Glutamatergic neuron (in vitro differentiated cells): ENCODE results near the gene PEX10. TPM values are rescaled to one million over a fixed set of nuclear protein-coding genes. Genes with fewer than 3 reads are reported as not detected.

ENCODE experiments used
- DNase-seq: peaks from one replicate; pipeline ENCODE4 v3.0.0; 2022
- H3K27ac Mint-ChIP-seq: one replicate; pipeline ENCODE4 v1.8.0; 2020; ENCODE audit warnings: mild to moderate bottlenecking, mixed read lengths, inconsistent platforms; ENCODE audit not compliant: unreplicated experiment
- H3K27me3 Mint-ChIP-seq: one replicate; pipeline ENCODE4 v1.8.0; 2020; ENCODE audit warnings: mild to moderate bottlenecking, moderate library complexity, mixed read lengths, inconsistent platforms; ENCODE audit not compliant: unreplicated experiment
- H3K36me3 Mint-ChIP-seq: one replicate; pipeline ENCODE4 v1.8.0; 2020; ENCODE audit warnings: mild to moderate bottlenecking, mixed read lengths, inconsistent platforms; ENCODE audit not compliant: unreplicated experiment
- H3K4me1 Mint-ChIP-seq: one replicate; pipeline ENCODE4 v1.8.0; 2020; ENCODE audit warnings: mild to moderate bottlenecking, low read depth, mixed read lengths, inconsistent platforms; ENCODE audit not compliant: unreplicated experiment
- H3K4me3 Mint-ChIP-seq: one replicate; pipeline ENCODE4 v1.8.0; 2020; ENCODE audit warnings: mild to moderate bottlenecking, mixed read lengths, inconsistent platforms; ENCODE audit not compliant: unreplicated experiment
- H3K9me3 Mint-ChIP-seq: one replicate; pipeline ENCODE4 v1.8.0; 2020; ENCODE audit warnings: mild to moderate bottlenecking, moderate library complexity, mixed read lengths, inconsistent platforms; ENCODE audit not compliant: unreplicated experiment
- total RNA-seq: library from RNA; stranded (reverse); fragmentation: NEBNext Ultra II Directional; extraction: Animal tissue kit (Norgen Biotek cat#: 25700); gene quantifications from one replicate; pipeline ENCODE4 v1.2.1, GENCODE V29; 2021; ENCODE audit not compliant: unreplicated experiment
- TF ChIP-seq, protein P1 (sequence below): fragments of 200-600 bp; sonication (generic); IDR thresholded peaks from one replicate; pipeline ENCODE4 v1.5.0; 2021; ENCODE audit not compliant: partially characterized antibody, unreplicated experiment

Gene PEX10
- total RNA-seq, 1 donor from 2014 or later: 14.0 TPM

- DNase-seq: no peak
- peaks cover 2% of the 10 kb centered on the region for H3K9me3 Mint-ChIP-seq
- TF ChIP-seq, protein P1, sequence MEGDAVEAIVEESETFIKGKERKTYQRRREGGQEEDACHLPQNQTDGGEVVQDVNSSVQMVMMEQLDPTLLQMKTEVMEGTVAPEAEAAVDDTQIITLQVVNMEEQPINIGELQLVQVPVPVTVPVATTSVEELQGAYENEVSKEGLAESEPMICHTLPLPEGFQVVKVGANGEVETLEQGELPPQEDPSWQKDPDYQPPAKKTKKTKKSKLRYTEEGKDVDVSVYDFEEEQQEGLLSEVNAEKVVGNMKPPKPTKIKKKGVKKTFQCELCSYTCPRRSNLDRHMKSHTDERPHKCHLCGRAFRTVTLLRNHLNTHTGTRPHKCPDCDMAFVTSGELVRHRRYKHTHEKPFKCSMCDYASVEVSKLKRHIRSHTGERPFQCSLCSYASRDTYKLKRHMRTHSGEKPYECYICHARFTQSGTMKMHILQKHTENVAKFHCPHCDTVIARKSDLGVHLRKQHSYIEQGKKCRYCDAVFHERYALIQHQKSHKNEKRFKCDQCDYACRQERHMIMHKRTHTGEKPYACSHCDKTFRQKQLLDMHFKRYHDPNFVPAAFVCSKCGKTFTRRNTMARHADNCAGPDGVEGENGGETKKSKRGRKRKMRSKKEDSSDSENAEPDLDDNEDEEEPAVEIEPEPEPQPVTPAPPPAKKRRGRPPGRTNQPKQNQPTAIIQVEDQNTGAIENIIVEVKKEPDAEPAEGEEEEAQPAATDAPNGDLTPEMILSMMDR: no peak
- no peak overlapping the region for H3K27ac Mint-ChIP-seq
- no peak overlapping the region for H3K4me3 Mint-ChIP-seq
- no peaks in the 10 kb centered on the region for H3K36me3 Mint-ChIP-seq
- H3K4me1 Mint-ChIP-seq: peaks cover 6% of the 10 kb centered on the region
- H3K27me3 Mint-ChIP-seq: peaks cover 3% of the 10 kb centered on the region
These were observed 46.3 kb upstream of the PEX10 start for GRCh38 chr1:2458687-2459086.

- TF ChIP-seq, protein P1: no peak
- Mint-ChIP-seq H3K27ac (no peak overlapping the region), H3K4me3 (no peak overlapping the region), H3K36me3 (no peaks in the 10 kb centered on the region), H3K27me3 (peaks cover 6% of the 10 kb centered on the region), H3K9me3 (no peaks in the 10 kb centered on the region), H3K4me1 (peaks cover 3% of the 10 kb centered on the region)
- DNase-seq: no peak
These were observed 45.1 kb upstream of the PEX10 start for GRCh38 chr1:2457444-2457843.

GRCh38 chr1:2455757-2456156, 43.4 kb upstream of the PEX10 start:
- Mint-ChIP-seq H3K27me3 (peaks cover 8% of the 10 kb centered on the region), H3K9me3 (no peaks in the 10 kb centered on the region), H3K4me3 (no peak overlapping the region), H3K27ac (no peak overlapping the region), H3K36me3 (no peaks in the 10 kb centered on the region), H3K4me1 (peaks cover 3% of the 10 kb centered on the region)
- no peak for DNase-seq
- TF ChIP-seq, protein P1: no peak

GRCh38 chr1:2454227-2454626, 41.9 kb upstream of the PEX10 start:
- no peaks in the 10 kb centered on the region for H3K9me3 Mint-ChIP-seq
- no peaks in the 10 kb centered on the region for H3K36me3 Mint-ChIP-seq
- no peak overlapping the region for H3K4me3 Mint-ChIP-seq
- H3K27me3 Mint-ChIP-seq: peaks cover 6% of the 10 kb centered on the region
- no peak for DNase-seq
- no peak overlapping the region for H3K27ac Mint-ChIP-seq
- peaks cover 3% of the 10 kb centered on the region for H3K4me1 Mint-ChIP-seq
- TF ChIP-seq, protein P1: no peak

- TF ChIP-seq, protein P1: no peak
- H3K27me3 Mint-ChIP-seq: peaks cover 6% of the 10 kb centered on the region
- H3K4me3 Mint-ChIP-seq: no peak overlapping the region
- DNase-seq: no peak
- peaks cover 2% of the 10 kb centered on the region for H3K9me3 Mint-ChIP-seq
- H3K27ac Mint-ChIP-seq: peak overlapping the region; percentile 28
- peaks cover 5% of the 10 kb centered on the region for H3K4me1 Mint-ChIP-seq
- H3K36me3 Mint-ChIP-seq: no peaks in the 10 kb centered on the region
These were observed 40.6 kb upstream of the PEX10 start for GRCh38 chr1:2452932-2453315.
